GM12891 (cell line): Measurements from ENCODE around the gene TLK1.

Experiments
- POLR2A ChIP-seq: IDR thresholded peaks from 2 replicates; pipeline ENCODE4 v1.6.1; 2011; ENCODE audit warnings: low read depth, low read length, control low read depth
- POLR2AphosphoS5 ChIP-seq: IDR thresholded peaks from 2 replicates; pipeline ENCODE4 v1.6.1; 2011; ENCODE audit warnings: low read depth, low read length, control low read depth
- SPI1 ChIP-seq: IDR thresholded peaks from 2 replicates; pipeline ENCODE4 v1.6.1; 2011; ENCODE audit warnings: low read depth, low read length, control low read depth
- TAF1 ChIP-seq: IDR thresholded peaks from 2 replicates; pipeline ENCODE4 v1.6.1; 2011; ENCODE audit warnings: low read depth, low read length, control low read depth

DNA sequence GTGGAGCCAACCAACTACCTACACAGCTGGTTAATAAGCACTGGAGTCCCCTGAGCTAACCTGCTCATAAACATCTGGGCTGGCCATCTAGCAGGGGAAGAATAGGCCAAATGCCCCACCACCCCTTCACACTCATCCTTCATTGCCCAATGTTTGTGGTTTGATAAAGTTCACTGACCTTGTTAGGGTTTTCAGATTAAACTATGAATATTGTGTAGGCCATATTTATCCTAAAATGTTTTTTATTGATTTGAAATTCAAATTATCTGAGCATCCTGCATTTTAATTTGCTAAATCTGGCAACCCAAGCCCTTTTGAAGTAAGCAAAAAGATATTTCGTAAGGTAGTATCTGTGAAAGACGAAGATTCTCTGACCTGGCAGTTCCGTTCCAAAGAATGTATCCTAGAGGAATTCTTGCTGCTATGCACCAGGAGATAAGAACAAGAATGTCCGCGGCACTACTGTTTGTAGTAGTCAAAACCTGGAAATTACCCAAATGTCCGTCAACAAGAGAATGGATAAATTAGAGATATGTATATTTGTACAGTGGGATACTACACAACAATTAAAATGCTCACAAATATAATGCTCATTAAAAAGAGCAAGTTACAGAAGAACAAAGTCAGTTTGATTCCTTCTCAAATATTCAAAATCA lies 5.8 kb upstream of the TLK1 start:
- TF ChIP-seq POLR2A (no peak), TAF1 (no peak), POLR2AphosphoS5 (no peak), SPI1 (no peak)
